HG03196 (cell line): Measurements from ENCODE around the gene CECR2.

ENCODE experiments used
- ATAC-seq: cut with Tn5 transposase; IDR thresholded peaks from one replicate; pipeline ENCODE4 v1.9.1; 2021; ENCODE audit not compliant: unreplicated experiment

CECR2 gene

GRCh38 chr22:17443405-17444203, 74.3 kb downstream of the CECR2 start:
- no peak for ATAC-seq

DNA sequence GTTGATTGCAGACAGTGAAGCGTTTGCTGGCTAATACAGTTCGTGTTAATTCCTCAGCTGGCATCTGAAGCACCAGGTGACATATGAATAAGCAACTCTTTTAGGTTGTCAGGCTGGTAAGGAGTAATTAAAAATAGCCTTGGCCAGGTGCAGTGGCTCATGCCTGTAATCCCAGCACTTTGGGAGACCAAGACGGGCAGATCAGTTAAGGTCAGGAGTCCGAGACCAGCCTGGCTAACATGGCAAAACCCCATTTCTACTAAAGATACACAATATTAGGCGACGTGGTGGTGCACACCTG, 74.9 kb downstream of the CECR2 start:
- no peak for ATAC-seq

DNA sequence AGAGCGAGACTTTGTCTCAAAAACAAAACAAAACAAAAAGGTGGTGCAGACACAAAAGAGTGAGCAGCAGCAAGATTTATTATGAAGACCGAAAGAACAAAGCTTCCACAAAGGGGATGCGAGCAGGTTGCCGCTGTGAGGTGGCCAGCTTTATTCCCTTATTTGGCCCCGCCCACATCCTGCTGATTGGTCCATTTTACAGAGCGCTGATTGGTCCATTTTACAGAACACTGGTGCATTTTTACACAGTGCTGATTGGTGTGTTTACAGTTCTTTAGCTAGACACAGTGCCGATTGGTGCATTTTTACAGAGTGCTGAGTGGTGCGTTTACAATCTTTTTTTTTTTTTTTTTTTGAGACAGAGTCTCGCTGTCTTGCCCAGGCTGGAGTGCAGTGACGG, 77.4 kb downstream of the CECR2 start:
- ATAC-seq = no peak

GRCh38 chr22:17451316-17451715, 82.1 kb downstream of the CECR2 start:
- ATAC-seq = no peak

DNA sequence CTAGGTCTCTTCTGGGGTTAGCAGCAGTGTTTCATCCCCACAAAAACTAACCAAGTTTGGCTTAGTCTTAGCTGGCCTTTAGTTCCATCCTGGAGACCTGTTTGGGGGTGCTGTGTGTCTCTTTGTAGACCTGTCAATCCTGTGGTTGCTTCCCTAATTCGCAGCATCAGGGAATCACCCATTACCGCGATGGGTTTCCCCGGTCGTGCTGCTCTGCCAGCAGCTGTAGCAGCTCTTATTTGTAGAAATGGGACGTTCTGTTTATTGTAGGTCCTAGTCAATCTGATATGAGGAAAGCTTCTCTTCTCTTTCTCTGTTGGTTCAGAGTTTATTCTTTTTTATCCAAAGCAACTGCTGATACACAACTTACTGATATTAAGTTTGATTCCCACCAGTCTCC, 91.6 kb downstream of the CECR2 start:
- ATAC-seq = no peak

DNA sequence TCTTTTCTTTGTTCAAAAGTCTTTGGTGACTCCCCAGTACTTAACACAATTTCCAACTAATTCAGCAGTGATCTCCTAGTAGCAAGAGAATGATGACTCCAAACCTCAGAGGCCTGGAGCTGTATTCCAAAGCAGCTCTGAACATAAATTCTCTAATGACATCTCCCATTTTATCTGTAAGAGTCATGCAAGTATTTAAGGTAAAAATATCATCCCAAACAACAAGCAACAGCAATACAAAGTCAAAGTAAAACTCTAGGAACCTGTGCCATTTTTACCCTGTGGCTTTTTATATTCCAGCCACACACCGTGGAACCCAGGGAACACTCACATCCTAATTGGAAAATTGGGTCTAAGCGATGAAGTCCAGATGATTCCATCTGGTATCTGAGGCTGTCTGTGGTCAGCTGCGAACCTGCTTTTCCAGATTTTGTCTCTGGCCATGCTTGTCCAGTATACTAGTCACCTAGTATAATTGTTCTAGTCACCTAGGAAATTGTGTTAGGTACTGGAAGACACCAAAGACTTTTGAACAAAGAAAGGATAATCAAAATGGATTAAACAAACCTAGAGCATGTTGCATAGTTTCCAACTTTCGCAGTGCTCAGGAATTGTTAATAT, 101.7 kb downstream of the CECR2 start:
- no peak for ATAC-seq

GRCh38 chr22:17471886-17472535, 102.8 kb downstream of the CECR2 start:
- ATAC-seq = no peak

- ATAC-seq = no peak
Observed at GRCh38 chr22:17472932-17473331, 103.7 kb downstream of the CECR2 start.

- ATAC-seq = no peak
Observed at GRCh38 chr22:17475318-17476230, 106.3 kb downstream of the CECR2 start.

GRCh38 chr22:17476838-17477237, 107.6 kb downstream of the CECR2 start:
- ATAC-seq = no peak

DNA sequence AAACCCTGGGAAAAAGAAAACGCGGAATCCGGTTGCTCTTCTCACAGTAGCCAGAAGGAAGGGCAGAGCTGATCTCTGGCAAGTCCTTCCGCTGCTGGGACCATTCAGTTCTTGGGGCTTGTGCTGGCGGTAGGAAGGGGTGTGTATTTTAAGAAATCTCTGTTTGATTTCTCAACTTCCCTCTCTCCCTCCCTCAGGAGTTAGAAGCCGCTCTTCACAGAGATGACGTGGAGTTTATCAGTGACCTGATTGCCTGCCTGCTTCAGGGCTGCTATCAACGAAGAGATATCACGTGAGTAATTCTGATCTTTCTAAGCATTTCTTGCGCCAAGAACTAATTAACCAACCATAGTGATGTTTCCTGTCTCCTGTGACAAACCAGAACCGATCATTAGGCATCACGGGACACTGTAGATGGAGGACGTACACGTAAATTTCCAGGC, 108.2 kb downstream of the CECR2 start:
- no peak for ATAC-seq

DNA sequence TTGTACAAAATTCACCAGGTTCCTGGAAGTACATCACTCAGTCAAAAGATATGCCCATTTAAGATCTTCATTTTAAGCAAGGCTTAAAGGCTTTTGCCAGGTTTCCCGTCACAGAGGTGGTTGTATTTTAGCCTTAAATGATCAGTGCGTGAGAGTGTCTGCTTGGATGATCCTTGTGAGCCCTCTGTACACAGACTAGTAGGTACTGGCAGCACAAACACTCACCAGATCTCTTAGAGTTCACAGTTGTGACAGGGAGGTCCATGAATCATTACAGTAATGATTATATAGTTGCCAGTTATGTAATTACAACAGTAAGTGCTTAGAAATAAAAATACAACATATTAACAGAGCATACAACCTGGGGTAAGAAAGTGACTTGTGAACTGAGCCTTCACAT, 109.9 kb downstream of the CECR2 start:
- no peak for ATAC-seq

DNA sequence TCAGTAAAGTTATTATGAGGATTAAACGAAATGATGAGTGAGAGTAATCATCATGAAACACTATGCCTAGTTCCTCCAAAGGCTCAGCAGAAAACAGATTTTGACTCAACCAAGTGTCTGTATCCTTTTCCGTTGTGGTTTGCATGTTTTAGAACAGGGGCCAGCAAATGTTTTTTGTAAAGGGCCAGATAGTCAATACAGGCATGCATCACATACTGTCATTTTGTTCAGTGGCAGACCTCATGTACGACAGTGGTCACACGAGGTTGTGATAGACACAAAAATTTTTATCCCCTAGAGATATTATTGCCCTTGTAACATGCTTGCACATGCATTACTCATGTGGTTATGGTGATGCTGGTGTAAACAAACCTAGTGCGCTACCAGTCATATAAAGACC, 112.2 kb downstream of the CECR2 start:
- ATAC-seq = no peak

DNA sequence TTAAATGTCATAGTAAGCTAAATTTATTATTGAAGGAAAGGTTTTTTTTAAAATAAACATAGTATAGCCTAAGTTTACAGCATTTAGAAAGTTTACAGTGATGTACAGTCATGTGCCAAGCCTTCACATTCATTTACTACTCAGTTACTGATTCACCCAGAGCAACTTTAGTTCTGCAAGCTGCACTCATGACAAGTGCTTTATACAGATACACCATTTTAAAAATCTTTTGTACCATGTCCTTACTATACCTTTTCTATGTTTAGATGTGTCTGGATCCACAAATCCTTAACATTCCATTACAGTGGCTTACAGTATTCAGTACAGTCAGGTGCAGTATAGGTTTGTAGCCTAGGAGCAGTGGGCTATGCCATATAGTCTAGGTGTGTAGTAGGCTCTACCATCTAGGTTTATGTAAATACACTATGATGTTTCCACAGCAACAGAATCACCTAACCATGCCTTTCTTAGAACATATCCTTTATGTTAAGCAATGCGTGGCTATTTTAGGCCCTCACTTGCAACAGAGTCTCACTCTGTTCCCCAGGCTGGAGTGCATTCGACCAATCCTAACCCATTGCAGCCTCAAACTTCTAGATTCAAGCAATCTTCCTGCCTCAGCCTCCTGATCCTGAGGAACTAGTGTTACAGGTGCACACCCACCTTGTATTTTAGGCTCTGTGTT, 114.6 kb downstream of the CECR2 start:
- ATAC-seq = no peak

DNA sequence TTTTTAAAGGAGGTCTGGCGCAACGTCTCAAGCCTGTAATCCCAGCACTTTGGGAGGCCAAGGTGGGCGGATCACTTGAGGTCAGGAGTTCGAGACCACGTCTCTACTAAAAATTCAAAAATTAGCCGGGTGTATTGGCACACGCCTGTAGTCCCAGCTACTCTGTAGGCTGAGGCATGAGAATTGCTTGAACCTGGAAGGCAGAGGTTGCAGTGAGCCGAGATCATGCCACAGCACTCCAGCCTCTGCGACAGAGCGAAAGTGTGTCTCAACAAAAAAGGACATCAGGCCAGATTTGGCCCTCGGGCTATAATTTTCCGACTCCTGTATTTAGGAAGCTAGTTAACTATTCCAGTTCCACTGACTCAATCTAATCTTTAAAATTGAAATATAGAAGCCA, 115.3 kb downstream of the CECR2 start:
- ATAC-seq = no peak

- ATAC-seq = no peak
Observed at GRCh38 chr22:17486313-17486712, 117.1 kb downstream of the CECR2 start.

DNA sequence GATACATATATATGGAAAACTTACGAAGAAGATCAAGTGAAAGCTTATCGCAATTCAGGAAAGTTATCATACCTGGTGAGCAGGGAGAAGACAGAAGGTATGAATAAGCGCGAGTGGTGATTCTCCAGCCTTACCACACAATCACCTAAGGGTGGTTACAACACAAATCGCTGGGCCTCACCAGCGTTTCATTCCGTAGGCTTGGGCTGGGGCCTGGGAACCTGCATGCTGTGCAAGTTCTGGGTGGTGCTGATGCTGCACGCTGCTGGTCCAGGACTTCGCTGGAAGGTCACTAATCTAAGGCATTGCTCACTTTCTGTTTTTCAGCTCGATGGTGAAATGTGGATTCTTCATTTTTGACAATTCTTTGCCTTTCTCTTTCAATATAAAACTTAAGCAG, 117.5 kb downstream of the CECR2 start:
- ATAC-seq = no peak

DNA sequence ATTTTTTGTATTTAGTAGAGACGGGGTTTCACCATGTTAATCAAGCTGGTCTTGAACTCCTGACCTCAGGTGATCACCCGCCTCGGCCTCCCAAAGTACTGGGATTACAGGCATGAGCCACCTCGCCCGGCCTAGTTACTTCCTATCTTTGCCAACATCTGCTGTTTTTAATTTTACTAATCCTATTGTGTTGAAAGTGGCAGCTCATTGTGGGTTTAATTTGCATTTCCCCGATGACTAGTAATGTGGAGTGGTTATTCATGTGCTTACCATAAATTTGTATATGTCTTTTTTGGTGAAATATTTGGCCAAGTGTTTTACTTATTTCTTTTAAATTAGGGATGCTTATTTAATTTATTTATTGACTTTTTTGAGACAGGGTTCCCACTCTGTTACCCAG, 119.8 kb downstream of the CECR2 start:
- ATAC-seq = no peak

GRCh38 chr22:17491090-17491640, 121.9 kb downstream of the CECR2 start:
- no peak for ATAC-seq

- ATAC-seq = no peak
Observed at GRCh38 chr22:17492247-17492646, 123.0 kb downstream of the CECR2 start.
